Mesenteric fat pad (tissue), 1 donor: ENCODE measurements around the gene FOXO1. TPM values are rescaled to one million over a fixed set of nuclear protein-coding genes. Genes with fewer than 3 reads are reported as not detected.

Experiments used
- DNase-seq: peaks from one replicate; pipeline ENCODE4 v3.0.0-alpha.2; 2020; ENCODE audit warnings: low spot score
- total RNA-seq: library from RNA; stranded (reverse); fragmentation: NEBNext Ultra II Directional; extraction: Animal tissue kit (Norgen Biotek cat#: 25700); gene quantifications from one replicate; pipeline ENCODE4 v1.2.1, GENCODE V29; 2021
- donor health status: DM: yes; HTN: yes; CAD: no.

The FOXO1 gene
- total RNA-seq, 1 donor from 2014 or later, result 120 TPM

DNA sequence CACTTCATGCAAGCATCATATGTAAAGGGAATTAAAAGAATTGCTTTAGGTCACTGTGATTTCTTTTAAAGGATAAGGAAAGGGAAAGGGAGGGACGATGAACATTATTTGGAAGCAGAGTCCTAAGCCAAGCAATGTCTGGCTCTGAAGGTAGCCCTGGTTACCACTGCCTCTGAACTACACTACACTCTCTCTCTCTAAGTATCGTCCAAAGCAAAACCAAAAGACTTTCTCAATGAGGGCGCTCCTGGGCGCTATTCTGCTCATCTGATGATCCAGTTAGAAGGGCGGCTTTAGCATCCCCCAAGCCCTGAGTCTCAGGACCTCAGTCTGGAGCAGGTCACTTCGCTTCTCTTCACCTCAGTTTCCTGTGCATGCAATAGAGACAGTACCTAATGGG lies 26.2 kb downstream of the FOXO1 start:
- no peak for DNase-seq

DNA sequence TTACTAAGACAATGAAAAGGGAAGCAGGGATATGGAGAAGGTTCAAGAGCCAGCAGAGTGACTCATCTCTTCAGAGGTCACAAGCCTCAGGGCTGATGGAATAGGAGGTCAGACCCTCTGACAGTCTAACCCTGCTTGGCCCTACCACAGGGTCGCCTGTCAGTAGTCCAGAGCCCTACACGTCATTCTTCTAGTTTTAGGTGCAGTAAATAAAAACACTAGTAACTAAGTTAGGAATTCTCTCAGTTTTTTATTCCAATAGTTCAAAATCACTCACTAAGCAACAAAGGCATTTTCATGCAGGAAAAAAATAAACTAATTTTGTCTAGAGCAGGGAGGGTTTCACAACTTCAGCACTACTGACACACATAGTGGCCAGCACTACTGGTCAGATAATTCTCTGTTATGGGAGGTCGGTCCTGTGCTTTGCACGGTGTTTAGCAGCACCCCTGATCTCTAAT lies 27.2 kb downstream of the FOXO1 start:
- DNase-seq, result no peak

DNA sequence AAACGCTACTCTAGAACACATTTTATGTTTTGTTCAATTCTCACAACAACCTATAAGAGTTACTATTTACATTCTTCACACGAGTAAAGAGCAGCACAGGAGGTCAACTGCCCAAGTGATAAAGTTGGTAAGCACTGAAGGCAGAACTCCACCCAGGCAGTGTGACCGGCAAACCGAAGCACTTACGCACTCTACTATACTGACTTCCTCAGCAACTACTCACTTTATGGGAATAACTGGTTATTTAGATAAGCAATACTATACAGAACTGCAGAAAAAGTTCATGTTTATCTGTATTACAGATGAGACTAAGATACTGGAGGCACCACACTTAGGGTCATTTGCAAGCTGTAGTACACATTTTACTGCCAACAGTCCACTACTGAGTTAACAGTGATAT lies 28.8 kb downstream of the FOXO1 start:
- DNase-seq, result no peak

DNA sequence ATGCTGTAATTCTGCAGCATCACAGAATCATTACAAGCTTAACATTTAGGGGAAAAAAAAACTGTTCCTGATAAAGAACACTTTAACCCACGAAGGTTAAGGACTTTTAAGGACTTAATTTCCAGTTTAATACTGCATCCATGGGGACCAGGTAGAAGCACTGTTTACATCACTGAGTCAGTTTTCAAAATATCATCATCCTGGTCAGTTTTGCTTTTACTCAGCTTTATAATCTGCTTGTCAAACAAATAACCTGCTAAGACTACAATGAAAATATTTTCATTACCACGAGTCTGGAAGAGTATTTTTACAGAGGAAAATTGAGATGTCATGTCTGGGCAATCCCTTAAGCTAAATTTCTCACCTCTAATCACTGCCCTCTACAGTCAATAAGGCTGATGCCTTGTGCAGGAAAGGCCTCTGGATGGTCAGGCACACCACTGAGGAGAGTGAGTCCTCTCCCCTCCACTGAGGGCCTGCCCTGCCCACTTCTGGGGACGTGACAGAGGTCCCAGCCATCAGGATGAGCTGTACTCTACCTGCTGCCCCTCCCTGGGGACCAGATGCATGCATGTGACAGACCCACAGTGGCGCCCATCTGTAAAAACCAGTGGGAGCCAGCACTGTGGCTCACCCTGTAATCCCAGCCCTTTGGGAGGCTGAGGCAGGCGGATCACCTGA lies 31.0 kb downstream of the FOXO1 start:
- DNase-seq, result no peak

DNA sequence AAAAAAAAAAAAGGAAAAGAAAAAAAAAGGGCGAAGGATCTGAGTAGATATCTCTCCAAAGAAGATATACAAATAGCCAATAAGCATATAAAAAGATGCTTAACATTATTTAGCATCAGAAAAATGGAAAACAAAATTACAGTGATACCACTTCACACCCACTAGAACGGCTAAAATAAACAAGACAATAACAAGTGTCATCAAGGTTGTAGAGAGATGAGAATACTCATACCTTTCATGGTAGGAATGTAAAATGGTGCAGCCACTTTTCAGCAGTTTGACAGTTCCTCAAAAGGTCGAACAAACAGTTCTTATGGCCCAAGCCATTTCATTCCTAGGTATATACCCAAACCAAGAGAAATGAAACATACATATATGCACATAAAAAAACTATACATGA lies 33.5 kb downstream of the FOXO1 start:
- no peak for DNase-seq

DNA sequence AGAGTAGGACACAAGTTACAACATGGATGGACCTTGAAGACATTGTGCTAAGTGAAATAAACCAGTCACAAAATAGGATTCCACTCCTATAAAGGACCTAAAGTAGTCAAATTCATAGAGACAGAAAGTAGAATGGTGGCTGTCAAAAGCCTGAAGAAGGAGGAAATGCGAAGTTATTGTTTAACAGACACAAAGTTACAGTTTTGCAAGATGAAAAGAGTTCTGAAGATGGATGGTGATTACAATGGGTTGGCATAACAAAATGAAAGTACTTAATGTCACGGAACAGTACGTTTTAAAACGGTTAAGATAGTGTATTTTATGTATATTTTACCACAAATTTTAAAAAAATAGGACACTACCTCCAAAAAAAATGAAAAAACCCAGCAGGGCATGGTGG lies 34.8 kb downstream of the FOXO1 start:
- no peak for DNase-seq

DNA sequence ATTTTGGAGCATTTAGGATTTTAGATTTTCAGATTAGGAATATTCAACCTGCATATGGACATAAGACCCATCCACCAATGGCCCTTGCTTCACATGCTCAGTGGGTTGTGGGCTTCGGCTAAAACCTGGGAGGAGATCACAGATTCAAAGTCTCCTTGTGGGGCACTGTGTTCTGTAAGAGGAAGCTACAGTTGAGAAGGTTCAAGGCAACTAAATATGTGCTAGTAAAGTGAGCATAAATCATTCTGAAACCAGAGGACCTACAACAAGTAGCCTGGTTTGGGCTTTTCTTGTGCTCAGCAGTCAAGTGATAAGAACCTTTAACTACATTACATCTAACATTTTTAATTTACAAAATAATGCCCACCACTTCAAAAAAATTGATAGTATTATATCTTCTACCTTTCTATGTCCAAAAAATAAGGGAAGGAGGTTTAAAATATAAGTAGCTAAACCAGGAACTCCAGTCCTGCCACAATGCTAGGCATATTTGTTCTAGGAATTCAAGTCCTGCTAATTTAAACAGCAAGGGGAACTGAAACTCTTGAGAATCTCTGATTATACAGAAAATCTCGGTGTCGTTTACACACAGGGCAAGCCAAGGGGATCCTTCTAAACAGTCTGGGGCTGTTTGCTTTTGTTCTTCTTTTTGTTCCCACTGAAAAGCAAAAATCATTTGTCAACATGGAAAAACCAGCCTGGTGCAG lies 36.6 kb downstream of the FOXO1 start:
- no peak for DNase-seq

DNA sequence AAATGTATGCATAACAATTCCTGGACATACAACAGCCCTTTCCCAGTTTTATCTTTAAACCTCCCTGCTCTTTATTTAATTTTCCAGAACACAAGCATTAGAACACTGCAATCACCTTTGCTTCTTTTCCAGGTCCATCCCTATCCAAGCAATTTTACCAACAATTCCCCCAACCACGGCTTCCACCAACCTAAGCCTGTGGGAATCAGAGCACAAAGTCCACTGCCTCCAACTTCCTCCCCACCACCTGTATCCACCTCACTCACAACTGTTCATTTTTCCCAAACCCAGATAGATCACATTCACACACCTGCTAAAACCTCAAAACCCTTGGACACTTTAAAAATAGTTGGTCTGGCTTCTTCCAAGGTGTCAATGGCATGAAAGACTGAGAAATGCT lies 39.5 kb downstream of the FOXO1 start:
- DNase-seq, result no peak

DNA sequence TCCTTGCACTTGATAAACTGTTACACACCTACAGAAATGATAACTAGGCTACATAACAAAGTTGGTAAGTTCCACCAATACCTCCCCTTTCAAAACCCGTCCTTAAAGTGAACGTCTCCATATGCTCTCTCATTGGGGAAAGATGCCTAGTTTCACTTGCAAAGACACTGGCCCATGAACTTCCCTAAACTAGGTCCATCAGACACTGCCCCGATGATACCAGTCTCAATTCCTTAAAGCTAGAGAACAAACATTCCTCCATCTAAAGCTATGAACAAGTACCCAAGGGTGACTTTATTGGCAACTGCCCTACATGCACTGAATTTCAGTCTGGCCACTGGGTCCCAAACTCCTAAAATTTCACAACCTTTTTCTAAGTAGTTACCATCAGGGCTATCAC lies 39.9 kb downstream of the FOXO1 start:
- DNase-seq, result no peak

DNA sequence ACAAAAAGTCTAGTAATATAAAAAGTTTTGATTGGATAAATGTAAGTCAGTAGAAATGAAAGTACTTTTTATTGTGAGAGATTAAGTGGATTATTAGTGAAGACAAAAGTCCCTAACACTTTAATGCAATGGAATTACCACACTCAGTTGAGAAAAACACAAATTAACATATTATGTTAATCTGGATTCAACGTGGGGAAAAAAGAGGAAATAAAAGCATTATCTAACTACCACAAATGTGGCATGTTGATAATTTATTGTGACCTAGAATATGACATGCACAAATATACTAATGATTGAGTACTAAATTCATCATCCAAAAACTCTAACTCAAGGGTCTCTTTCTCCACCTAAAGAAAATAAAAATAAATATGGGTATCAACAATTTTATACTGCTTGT lies 41.5 kb downstream of the FOXO1 start:
- no peak for DNase-seq

DNA sequence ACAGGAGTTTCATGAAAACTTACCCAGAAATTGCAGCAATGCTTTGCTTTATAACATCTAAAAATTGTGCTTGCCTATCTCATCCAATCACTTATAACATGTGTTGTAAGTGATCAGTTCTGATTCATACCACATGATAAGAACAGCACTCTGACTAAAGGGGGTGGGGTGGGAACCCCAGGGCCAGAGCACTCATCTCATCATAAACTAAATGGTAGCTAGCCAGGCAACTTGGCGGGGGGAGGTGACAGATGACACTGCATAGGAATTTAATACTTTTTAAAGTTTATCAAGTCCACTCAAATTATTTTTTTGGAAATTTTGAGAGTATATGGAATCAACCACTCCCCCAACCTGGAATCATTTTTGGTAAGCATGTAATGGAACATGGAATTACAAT lies 42.1 kb downstream of the FOXO1 start:
- DNase-seq, result no peak

DNA sequence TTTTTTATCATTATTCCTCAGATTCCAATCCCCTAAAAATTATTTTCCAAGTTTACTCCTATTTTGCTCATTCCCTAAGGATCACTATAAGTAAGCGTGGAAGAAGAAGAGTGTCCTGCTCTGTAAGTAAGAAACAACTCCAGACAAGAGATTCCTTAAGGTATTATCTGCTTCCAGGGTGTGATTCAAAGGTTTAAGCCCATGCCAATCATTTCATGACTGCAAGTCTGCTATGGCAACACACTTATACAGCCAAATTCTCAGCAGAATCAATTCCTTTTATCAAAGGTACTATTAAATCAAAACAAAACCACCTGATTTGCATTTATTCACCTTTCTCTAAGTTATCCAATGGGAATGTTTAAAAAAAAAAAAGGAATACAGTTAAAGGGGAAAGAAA lies 43.7 kb downstream of the FOXO1 start:
- DNase-seq, result no peak

DNA sequence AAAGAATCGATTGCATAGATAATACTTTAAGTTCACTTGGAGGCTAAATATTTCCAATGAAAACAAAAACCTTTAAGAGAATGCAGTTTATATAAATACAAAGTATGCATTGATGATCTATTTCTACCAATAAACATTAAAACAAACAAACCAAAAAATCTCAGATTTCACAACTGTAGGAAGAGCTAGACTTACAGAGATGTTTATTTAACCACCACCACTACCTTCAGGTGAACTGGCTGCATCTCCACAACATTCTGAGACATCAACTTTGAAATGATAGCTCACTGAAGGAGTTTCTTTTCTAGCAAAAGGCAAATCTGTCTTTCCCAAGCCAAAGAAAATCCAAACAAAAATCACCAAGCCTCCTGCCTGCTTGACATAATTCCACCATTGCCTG lies 44.2 kb downstream of the FOXO1 start:
- no peak for DNase-seq

DNA sequence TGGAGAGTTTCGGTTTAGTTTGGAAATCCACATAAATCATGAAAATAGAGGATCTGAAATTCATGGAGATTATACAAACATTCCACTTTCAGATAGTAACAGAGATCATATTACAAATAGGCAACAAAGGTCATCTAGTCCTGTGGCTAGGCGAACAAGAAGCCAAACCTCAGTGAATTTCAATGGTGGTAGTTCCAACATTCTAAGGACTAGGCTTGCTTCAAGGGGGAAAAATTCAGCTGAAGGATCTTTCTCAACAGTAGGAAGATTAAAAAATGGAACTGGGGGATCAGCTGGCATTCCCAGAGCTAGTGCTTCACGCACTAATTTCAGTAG lies 47.0 kb downstream of the FOXO1 start:
- DNase-seq, result no peak

DNA sequence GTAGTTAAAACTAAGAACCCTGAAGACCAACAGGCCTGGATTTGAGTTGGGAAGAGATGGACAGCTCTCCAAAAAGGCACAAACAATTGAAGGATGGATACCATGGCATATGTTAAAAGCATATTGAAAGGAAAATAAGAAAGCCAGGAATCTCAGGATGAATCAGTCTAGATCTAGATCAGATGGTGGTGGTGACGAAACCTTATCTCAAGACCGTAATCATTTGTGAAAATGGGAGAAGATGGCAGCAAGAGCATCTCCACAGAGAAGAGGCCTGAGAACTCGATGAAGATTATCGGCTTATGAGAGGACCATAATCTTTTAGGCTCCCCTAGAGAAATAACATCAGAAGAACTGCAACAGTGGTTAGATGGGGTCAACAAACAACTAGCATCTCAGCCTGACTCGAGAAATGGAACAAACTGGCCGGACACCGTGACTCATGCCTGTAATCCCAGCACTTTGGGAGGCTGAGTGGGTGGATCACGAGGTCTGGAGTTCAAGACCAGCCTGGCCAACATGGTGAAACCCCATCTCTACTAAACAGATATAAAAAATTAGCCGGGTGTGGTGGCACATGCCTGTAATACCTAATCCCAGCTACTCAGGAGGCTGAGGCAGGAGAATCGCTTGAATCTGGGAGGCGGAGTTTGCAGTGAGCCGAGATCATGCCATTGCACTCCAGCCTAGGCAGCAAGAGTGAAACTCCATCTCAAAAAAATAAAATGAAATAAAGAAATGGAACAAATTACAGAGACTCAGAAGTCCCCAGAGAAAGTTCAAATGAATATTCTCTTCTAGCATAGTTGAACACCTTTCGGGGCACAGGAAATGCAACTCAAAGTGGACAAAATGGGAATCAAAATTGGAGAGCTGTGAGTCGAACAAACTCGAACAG lies 47.6 kb downstream of the FOXO1 start:
- DNase-seq, result no peak

DNA sequence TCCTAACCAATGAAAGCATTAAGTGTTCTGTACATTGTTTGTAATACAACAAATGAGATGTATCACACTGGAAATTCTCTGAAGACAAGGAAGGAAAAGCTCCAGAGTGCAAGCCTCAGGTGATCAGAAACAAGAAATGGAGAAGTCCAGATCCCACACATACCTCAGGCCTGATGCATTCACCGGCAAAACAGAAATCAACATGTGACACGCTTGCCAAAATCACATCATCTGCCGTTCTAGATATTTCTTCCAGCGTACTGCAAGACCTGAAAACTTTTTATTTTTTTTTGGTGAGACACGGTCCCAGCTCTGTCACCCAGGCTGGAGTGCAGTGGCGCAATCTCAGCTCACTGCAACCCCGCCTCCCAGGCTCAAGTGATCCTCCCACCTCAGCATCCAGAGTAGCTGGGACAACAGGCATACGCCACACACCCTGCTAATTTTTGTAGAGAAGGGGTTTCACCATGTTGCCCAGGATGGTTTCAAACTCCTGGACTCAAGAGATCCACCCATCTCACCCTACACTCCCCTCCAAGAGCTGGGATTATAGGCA lies 48.6 kb downstream of the FOXO1 start:
- DNase-seq, result no peak

DNA sequence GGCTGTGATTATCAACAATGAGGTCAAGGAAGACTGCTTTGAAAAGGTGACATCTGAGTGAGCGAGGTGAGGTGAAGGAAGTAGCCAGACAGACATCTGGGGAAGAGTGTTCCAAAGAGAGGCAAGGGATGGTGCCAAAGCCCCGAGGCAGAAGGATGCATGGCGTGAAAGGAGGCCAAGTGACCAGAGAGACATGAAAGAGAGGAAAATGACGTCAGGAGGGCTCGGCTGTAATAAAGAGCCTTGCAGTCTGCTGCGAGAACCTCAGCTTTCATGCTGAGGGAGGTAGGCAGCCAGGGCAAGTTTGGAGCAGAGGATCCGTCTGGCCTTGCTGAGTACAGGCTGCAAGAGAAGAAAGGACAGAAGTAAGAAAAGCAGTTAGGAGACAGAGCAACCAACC lies 50.8 kb downstream of the FOXO1 start:
- DNase-seq, result no peak

DNA sequence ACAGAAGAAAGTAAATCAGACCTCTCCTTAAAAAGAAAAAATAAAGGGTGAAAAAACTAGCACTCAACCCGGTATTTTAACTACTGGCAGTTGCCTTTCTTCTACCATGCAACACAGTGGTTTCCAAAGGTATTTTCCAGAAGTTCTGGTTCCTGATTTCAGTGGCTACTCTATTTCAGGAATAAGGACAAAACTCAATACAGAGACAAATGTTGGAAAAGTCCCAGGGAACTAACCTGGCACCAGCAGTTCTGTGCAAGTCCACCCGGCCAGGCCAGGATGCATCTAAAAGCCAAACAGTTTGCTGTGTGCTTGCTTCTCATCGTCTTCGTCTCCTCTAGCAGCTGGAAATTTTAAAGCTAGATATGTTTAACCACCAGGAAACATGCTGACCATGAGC lies 52.5 kb downstream of the FOXO1 start:
- DNase-seq, result no peak

DNA sequence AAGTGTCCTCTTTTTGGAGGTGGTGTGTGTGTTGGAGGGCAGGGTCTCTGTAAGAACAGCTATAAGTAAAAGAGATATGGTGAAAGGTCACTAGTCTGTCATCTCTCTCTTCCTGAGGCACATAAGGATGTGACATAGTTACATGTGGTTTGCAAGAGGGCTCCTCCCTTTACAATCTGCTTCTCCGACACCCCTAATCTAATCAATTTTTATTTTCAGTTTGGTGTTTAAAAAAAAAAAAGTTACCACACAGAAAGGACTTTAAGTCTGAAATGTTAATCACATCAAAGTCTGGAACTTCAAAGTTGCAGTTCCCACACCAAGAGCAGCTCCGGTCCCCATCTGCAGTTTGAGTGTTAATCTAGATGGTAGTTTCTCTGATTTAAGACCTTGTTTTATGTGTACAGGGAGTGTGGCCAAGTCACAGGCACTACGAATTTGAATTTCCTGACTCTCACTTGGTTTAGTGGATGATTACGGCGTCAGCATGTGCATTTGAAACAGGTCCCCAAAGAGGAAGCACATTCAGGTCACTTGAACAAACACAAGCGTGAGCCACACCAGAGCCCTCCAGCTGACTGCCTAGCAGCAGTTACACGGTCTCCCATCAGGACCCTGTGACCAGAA lies 53.1 kb downstream of the FOXO1 start:
- no peak for DNase-seq

DNA sequence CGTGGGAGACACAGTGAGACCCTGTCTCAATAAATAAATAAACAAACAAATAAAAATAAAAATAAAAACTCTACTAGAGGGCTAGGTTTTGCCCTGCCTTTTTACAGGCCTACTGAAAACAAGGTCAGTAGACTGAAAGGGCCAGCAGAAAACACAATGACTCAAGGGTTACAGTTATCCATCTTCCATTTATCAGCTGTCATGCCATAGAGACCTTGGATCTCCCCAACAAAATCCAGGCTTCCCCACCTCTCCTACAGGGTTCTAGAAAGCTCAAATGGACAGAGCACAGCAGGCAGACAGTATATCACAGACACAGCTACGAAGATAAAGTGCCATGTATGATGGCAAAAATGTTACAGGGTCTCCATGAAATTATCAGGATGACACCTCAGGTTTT lies 54.4 kb downstream of the FOXO1 start:
- DNase-seq, result no peak

DNA sequence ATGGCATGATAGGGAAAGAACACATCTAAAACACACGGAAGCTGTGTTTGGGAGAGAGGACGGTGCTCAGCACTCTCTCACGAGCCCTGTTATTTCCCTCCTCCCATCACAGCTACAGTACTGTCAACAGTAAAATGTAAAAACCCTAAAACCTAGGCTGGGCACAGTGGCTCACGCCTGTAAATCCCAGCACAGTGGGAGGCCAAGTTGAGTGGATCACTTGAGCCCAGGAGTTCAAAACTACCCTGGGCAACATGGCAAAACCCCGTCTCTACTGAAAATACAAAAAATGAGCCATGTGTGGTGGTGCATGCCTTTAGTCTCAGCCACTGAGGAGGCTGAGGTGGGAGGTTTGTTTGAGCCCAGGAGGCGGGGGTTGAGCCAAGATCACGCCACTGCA lies 54.8 kb downstream of the FOXO1 start:
- DNase-seq, result no peak

DNA sequence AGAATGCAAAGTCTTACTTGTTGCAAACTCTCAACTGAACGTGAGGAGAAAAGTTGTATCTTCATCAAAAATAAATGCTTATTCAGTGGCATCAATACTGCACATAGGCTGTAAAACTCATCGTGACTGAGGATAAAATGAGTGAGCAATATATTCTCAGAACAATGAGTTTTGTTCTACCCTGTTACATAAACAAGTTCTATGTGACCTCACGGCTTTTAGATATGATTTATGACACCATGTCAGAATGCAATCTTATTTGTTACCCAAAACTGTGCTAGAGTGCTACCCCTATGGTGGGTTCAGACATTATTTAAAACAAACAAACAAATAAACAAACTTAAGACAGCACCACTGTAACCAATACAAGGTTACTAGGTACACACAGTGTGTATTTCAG lies 55.4 kb downstream of the FOXO1 start:
- no peak for DNase-seq
